HEK293 (cell line): ENCODE data around the gene EVC2.
"Not testable (repeated sequence)": the region's sequence is repeated elsewhere in the genome, so short reads cannot be mapped to it uniquely, and the experiment has no call there.

Experiments used
- CTCF ChIA-PET: fragments of 350-600 bp; formaldehyde crosslinking; extraction: SDS; loops from one replicate; lab custom pipeline; 2021; ENCODE audit warnings: antibody characterized with exemption; lab: Yijun Ruan, JAX
- POLR2A ChIA-PET: fragments of 300-600 bp; formaldehyde crosslinking; extraction: SDS; loops from one replicate; lab custom pipeline; 2020; ENCODE audit warnings: antibody characterized with exemption, inconsistent platforms; lab: Yijun Ruan, JAX
- H3K27ac ChIP-seq: fragments of 200-500 bp; sonication (Bioruptor generic); 2 replicates; pipeline ENCODE4 v1.5.1; 2014; ENCODE audit warnings: low read depth, low read length, control low read depth, inconsistent platforms; ENCODE audit errors: extremely low read depth
- H3K36me3 ChIP-seq, 2 experiments: fragments of 200-500 bp in 1 of 2; sonication (Bioruptor generic) in 1 of 2; 1 replicate in 1 of 2; 2 replicates in 1 of 2; pipeline ENCODE4 v1.5.1; 2014 to 2017; ENCODE audit warnings: inconsistent platforms in 2 of 2, low read length in 2 of 2; ENCODE audit not compliant: control insufficient read depth in 2 of 2, insufficient read depth in 1 of 2
- H3K4me1 ChIP-seq: fragments of 200-500 bp; sonication (Bioruptor generic); 2 replicates; pipeline ENCODE4 v1.5.1; 2014; ENCODE audit warnings: mild to moderate bottlenecking, low read length, inconsistent platforms; ENCODE audit not compliant: control insufficient read depth, insufficient read depth
- H3K4me3 ChIP-seq: 2 replicates; pipeline ENCODE4 v1.5.1; 2011; ENCODE audit warnings: low read depth, mild to moderate bottlenecking, control low read depth, low read length, moderate library complexity
- H3K9me3 ChIP-seq: fragments of 200-500 bp; sonication (Bioruptor generic); 2 replicates; pipeline ENCODE4 v1.5.1; 2014; ENCODE audit warnings: low read depth, low read length, inconsistent platforms; ENCODE audit not compliant: control insufficient read depth, insufficient read depth
- CTCF ChIP-seq: fragments of 450-650 bp; formaldehyde crosslinking; IDR thresholded peaks from 2 replicates; pipeline ENCODE4 v1.5.1; 2016; ENCODE audit warnings: missing biosample characterization, missing genetic modification characterization
- EGR2 ChIP-seq: fragments of 450-650 bp; formaldehyde crosslinking; IDR thresholded peaks from 2 replicates; pipeline ENCODE4 v1.5.1; 2016; ENCODE audit warnings: low read depth, missing biosample characterization, missing genetic modification characterization
- INSM2 ChIP-seq: fragments of 450-650 bp; formaldehyde crosslinking; IDR thresholded peaks from 2 replicates; pipeline ENCODE4 v1.5.1; 2016; ENCODE audit warnings: missing biosample characterization, missing genetic modification characterization
- KLF1 ChIP-seq: fragments of 450-650 bp; formaldehyde crosslinking; IDR thresholded peaks from 2 replicates; pipeline ENCODE4 v1.5.1; 2016; ENCODE audit warnings: missing biosample characterization, missing genetic modification characterization
- KLF7 ChIP-seq: fragments of 450-650 bp; formaldehyde crosslinking; IDR thresholded peaks from 2 replicates; pipeline ENCODE4 v1.5.1; 2016; ENCODE audit warnings: missing biosample characterization, missing genetic modification characterization, borderline replicate concordance
- SCRT2 ChIP-seq: fragments of 450-650 bp; formaldehyde crosslinking; IDR thresholded peaks from 2 replicates; pipeline ENCODE4 v1.5.1; 2016; ENCODE audit warnings: missing biosample characterization, missing genetic modification characterization
- SP2 ChIP-seq: fragments of 450-650 bp; formaldehyde crosslinking; IDR thresholded peaks from 2 replicates; pipeline ENCODE4 v1.5.1; 2016; ENCODE audit warnings: missing biosample characterization, missing genetic modification characterization
- ZNF184 ChIP-seq: fragments of 450-650 bp; IDR thresholded peaks from 2 replicates; pipeline ENCODE4 v1.5.1; 2018; ENCODE audit warnings: missing biosample characterization, mild to moderate bottlenecking, missing genetic modification characterization
- ZNF335 ChIP-seq: fragments of 450-650 bp; formaldehyde crosslinking; conservative IDR thresholded peaks from 2 replicates; pipeline ENCODE4 v1.5.1; 2016; ENCODE audit warnings: missing biosample characterization, missing genetic modification characterization
- ZNF350 ChIP-seq: fragments of 450-650 bp; formaldehyde crosslinking; IDR thresholded peaks from 2 replicates; pipeline ENCODE4 v1.5.0; 2017; ENCODE audit warnings: missing biosample characterization, mild to moderate bottlenecking, missing genetic modification characterization
- ZNF37A ChIP-seq: fragments of 450-650 bp; IDR thresholded peaks from 2 replicates; pipeline ENCODE4 v1.5.1; 2018; ENCODE audit warnings: missing biosample characterization, missing genetic modification characterization
- ZNF48 ChIP-seq: fragments of 450-650 bp; formaldehyde crosslinking; IDR thresholded peaks from 2 replicates; pipeline ENCODE4 v1.5.1; 2016; ENCODE audit warnings: missing biosample characterization, missing genetic modification characterization
- ZNF510 ChIP-seq: fragments of 450-650 bp; formaldehyde crosslinking; IDR thresholded peaks from 2 replicates; pipeline ENCODE4 v1.5.1; 2018; ENCODE audit warnings: mild to moderate bottlenecking, missing genetic modification characterization, missing biosample characterization; ENCODE audit not compliant: insufficient replicate concordance
- ZNF530 ChIP-seq: fragments of 450-650 bp; formaldehyde crosslinking; IDR thresholded peaks from 2 replicates; pipeline ENCODE4 v1.5.1; 2016; ENCODE audit warnings: low read depth, missing biosample characterization, missing genetic modification characterization
- ZNF571 ChIP-seq: fragments of 450-650 bp; formaldehyde crosslinking; IDR thresholded peaks from 2 replicates; pipeline ENCODE4 v1.5.0; 2017; ENCODE audit warnings: missing biosample characterization, missing genetic modification characterization
- ZNF654 ChIP-seq: fragments of 450-650 bp; formaldehyde crosslinking; IDR thresholded peaks from 2 replicates; pipeline ENCODE4 v1.5.1; 2016; ENCODE audit warnings: low read depth, missing biosample characterization, missing genetic modification characterization
- ZNF658 ChIP-seq: fragments of 450-650 bp; formaldehyde crosslinking; IDR thresholded peaks from 2 replicates; pipeline ENCODE4; 2016; ENCODE audit warnings: missing biosample characterization, missing genetic modification characterization
- ZXDB ChIP-seq: fragments of 450-650 bp; formaldehyde crosslinking; IDR thresholded peaks from 2 replicates; pipeline ENCODE4 v1.5.1; 2016; ENCODE audit warnings: missing biosample characterization, missing genetic modification characterization
- TF ChIP-seq, protein P1 (sequence below): fragments of 450-650 bp; formaldehyde crosslinking; IDR thresholded peaks from 2 replicates; pipeline ENCODE4 v1.5.1; 2016; ENCODE audit warnings: missing biosample characterization, missing genetic modification characterization
- TF ChIP-seq, protein P2 (sequence below): sonication (generic); formaldehyde crosslinking; IDR thresholded peaks from 2 replicates; pipeline ENCODE4 v1.8.1; 2022; ENCODE audit warnings: mild to moderate bottlenecking, moderate library complexity, missing genetic modification reagents

The EVC2 gene

GRCh38 chr4:5730993-5731990 lies 22.9 kb upstream of the EVC2 start:
- no peak overlapping the region for H3K27ac ChIP-seq
- POLR2A ChIA-PET: no interaction called here
- H3K4me3 ChIP-seq: no peak overlapping the region
- no peaks in the 10 kb centered on the region for H3K4me1 ChIP-seq
- CTCF ChIA-PET: no interaction called here
- peaks cover 0 to 74% of the 10 kb centered on the region in 2 experiments; a peak in 2 of 3 replicates for H3K36me3 ChIP-seq
- no peak for TF ChIP-seq ZNF350 (tag by site-specific recombination)
- no peak for TF ChIP-seq ZNF571 (tag by site-specific recombination)
- H3K9me3 ChIP-seq: no peaks in the 10 kb centered on the region

DNA sequence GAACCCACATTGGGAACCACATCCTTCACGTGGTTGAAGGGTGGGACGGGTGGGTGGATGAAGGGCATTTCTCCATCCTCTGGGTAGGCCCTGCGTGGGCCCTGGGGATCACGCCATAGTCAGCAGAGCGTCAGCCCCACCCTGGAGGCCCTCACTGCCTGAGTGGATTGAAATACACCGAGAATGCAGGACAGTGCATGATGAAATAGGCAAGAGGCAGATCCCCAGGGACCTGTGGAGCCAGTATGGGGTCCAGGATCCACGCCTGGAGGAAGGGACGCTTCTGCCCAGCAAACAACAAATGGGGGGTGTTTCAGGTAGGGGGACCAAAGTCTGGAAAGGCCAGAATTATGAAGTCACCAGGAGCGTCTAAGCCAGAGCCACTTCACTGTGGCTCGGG lies 22.1 kb upstream of the EVC2 start:
- ChIA-PET POLR2A (no interaction called here), CTCF (no interaction called here)
- no peak overlapping the region for H3K27ac ChIP-seq
- TF ChIP-seq ZNF184 (no peak), KLF1 (tag by site-specific recombination) (no peak), ZNF37A (tag by site-specific recombination) (no peak), CTCF (tag by site-specific recombination) (no peak), ZNF48 (no peak), ZXDB (tag by site-specific recombination) (no peak), ZNF654 (no peak), EGR2 (tag by site-specific recombination) (no peak), SCRT2 (tag by site-specific recombination) (no peak), ZNF658 (tag by site-specific recombination) (no peak), INSM2 (tag by site-specific recombination) (no peak), KLF7 (no peak), ZNF510 (tag by site-specific recombination) (no peak), SP2 (no peak), ZNF335 (no peak), ZNF530 (tag by site-specific recombination) (no peak)
- TF ChIP-seq, protein P1, sequence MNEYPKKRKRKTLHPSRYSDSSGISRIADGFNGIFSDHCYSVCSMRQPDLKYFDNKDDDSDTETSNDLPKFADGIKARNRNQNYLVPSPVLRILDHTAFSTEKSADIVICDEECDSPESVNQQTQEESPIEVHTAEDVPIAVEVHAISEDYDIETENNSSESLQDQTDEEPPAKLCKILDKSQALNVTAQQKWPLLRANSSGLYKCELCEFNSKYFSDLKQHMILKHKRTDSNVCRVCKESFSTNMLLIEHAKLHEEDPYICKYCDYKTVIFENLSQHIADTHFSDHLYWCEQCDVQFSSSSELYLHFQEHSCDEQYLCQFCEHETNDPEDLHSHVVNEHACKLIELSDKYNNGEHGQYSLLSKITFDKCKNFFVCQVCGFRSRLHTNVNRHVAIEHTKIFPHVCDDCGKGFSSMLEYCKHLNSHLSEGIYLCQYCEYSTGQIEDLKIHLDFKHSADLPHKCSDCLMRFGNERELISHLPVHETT: no peak
- TF ChIP-seq, protein P2, sequence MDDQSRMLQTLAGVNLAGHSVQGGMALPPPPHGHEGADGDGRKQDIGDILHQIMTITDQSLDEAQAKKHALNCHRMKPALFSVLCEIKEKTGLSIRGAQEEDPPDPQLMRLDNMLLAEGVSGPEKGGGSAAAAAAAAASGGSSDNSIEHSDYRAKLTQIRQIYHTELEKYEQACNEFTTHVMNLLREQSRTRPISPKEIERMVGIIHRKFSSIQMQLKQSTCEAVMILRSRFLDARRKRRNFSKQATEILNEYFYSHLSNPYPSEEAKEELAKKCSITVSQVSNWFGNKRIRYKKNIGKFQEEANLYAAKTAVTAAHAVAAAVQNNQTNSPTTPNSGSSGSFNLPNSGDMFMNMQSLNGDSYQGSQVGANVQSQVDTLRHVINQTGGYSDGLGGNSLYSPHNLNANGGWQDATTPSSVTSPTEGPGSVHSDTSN (CRISPR knock-in tag): no peak
- H3K9me3 ChIP-seq: no peaks in the 10 kb centered on the region
- no peak overlapping the region for H3K4me3 ChIP-seq
- H3K36me3 ChIP-seq: peaks cover 0 to 74% of the 10 kb centered on the region in 2 experiments; a peak in 2 of 3 replicates
- no peaks in the 10 kb centered on the region for H3K4me1 ChIP-seq

DNA sequence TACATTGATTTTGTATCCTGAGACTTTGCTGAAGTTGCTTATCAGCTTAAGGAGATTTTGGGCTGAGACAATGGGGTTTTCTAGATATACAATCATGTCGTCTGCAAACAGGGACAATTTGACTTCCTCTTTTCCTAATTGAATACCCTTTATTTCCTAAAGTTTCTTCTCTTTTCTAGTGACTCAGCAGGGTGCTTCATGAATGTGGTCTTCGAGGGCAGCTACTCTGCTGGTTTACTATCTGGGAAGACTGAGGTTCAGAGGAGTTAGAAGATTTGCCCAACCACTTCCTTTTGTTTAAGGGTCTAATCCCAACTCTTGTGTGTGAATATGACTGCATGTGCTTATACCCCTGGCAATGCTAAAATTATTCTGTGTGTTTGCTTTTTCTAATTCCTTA lies 20.1 kb upstream of the EVC2 start:
- POLR2A ChIA-PET, CTCF ChIA-PET, H3K27ac ChIP-seq, H3K4me3 ChIP-seq, H3K4me1 ChIP-seq, H3K9me3 ChIP-seq: not testable (repeated sequence)
- H3K36me3 ChIP-seq: peaks cover 0 to 66% of the 10 kb centered on the region in 2 experiments; a peak in 2 of 3 replicates
